ENCODE data around the gene CDKN2C. TPM values are rescaled to one million over a fixed set of nuclear protein-coding genes. Genes with fewer than 3 reads are reported as not detected.

CDKN2C gene
- total RNA-seq, 4 donors from 2014 or later: 21.1 to 52.1 (median 38.8) TPM

DNA sequence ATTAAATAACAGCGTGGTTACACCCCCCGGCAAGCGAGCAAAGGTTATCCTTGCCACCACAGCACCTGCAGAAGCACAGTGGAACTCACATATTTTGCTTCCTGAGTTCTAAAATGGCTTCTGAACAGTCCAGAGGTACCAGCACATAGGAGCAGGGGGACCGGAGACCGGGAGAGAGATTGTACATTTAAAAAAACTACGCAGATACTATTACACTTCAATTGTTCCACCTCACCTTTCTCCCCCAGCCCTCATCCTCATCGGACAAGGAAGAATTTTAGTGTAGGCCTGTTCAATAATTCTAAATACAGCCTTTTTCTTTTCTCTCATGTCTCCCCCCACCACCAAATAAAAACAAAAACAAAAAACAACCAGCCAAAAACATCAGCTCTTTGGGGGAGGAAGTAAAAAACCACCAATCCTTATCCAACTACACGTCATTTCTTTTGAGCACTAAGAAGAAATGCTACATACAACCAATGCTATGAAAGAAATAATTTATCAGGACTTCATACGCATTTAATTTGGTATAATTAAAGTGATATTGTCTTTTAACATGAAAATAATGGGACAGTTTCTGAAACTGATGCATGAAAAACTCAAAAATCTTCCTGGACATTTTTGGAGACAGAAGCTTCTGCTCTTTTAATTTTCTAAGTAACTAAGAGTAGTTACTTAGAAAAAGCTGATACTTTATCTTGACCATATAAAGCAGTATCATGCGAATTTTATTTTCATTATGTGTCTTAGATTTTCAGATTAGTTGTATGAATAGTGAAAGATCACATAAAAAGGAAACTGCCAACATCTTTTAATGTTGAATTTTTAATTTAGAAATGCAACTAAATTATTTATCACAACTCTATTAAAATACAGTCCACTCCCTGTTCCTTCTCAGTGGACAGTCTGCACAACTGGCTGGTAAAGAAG, 9.1 kb downstream of the CDKN2C start:
- WGBS, 2 donors (ENCODE audit: low coverage in 1 of 2): 16 to 22% methylated on average over 7 to 10 of the region's 10 CpGs

DNA sequence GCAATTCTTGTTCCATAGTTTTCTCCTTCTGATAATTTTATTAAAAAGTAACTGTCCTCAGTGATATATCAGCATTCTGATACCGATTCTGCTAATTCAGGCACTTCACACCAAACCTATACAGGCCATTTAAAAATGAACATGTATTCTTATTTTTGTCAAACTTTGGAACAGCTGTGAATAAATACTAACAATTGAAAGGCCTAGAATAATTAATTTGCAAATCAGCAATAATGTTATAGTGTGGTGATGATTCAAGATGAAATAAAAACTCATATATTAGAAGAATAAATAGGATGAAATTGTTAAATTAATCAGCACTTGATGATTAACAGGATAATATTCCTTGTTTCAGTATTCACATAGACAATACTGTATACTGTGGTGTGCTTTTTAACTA, 9.9 kb downstream of the CDKN2C start:
- Histone ChIP-seq H3K4me1 (peaks cover 0 to 53% (median 0%) of the 10 kb centered on the region in 3 donors), H3K4me3 (peak overlapping the region; percentile 70 to 89), H3K27ac (peak overlapping the region; percentile 98 to 99 (median 98)), H3K27me3 (no peaks in the 10 kb centered on the region), H3K36me3 (no peaks in the 10 kb centered on the region), H3K9me3 (no peaks in the 10 kb centered on the region)
- WGBS, 2 donors (ENCODE audit: low coverage in 1 of 2): 46 to 67% methylated on average over 1 of the region's 1 CpG
- TF ChIP-seq, protein P1, sequence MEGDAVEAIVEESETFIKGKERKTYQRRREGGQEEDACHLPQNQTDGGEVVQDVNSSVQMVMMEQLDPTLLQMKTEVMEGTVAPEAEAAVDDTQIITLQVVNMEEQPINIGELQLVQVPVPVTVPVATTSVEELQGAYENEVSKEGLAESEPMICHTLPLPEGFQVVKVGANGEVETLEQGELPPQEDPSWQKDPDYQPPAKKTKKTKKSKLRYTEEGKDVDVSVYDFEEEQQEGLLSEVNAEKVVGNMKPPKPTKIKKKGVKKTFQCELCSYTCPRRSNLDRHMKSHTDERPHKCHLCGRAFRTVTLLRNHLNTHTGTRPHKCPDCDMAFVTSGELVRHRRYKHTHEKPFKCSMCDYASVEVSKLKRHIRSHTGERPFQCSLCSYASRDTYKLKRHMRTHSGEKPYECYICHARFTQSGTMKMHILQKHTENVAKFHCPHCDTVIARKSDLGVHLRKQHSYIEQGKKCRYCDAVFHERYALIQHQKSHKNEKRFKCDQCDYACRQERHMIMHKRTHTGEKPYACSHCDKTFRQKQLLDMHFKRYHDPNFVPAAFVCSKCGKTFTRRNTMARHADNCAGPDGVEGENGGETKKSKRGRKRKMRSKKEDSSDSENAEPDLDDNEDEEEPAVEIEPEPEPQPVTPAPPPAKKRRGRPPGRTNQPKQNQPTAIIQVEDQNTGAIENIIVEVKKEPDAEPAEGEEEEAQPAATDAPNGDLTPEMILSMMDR (IDR thresholded peaks at IDR 0.05): no peak
- TF ChIP-seq EP300 (IDR thresholded peaks at IDR 0.05): no peak
- TF ChIP-seq POLR2AphosphoS5 (IDR thresholded peaks at IDR 0.05): no peak
- no peak for TF ChIP-seq POLR2A (IDR thresholded peaks at IDR 0.05)
- ATAC-seq: no peak

More for the DNA sequence above, 9.1 kb downstream of the CDKN2C start:
- Histone ChIP-seq H3K27ac (peak overlapping the region; percentile 98 to 99 (median 98)), H3K36me3 (no peaks in the 10 kb centered on the region), H3K4me3 (peak overlapping the region; percentile 70 to 89), H3K4me1 (peaks cover 0 to 56% (median 0%) of the 10 kb centered on the region in 3 donors), H3K9me3 (no peaks in the 10 kb centered on the region), H3K27me3 (no peaks in the 10 kb centered on the region)
- no peak for ATAC-seq
- TF ChIP-seq EP300 (IDR thresholded peaks at IDR 0.05) (no peak), POLR2A (IDR thresholded peaks at IDR 0.05) (peak in 1 of 2 donors; percentile 6), POLR2AphosphoS5 (IDR thresholded peaks at IDR 0.05) (no peak)
- TF ChIP-seq, protein P1 (IDR thresholded peaks at IDR 0.05): no peak

GRCh38 chr1:50980505-50980904, 10.5 kb downstream of the CDKN2C start:
- H3K27me3 ChIP-seq: no peaks in the 10 kb centered on the region
- no peaks in the 10 kb centered on the region for H3K36me3 ChIP-seq
- H3K27ac ChIP-seq: peak overlapping the region; percentile 98 to 99 (median 98)
- no peak for ATAC-seq
- TF ChIP-seq POLR2A (IDR thresholded peaks at IDR 0.05): no peak
- TF ChIP-seq, protein P1 (IDR thresholded peaks at IDR 0.05): no peak
- no peak for TF ChIP-seq EP300 (IDR thresholded peaks at IDR 0.05)
- TF ChIP-seq POLR2AphosphoS5 (IDR thresholded peaks at IDR 0.05): no peak
- no peaks in the 10 kb centered on the region for H3K9me3 ChIP-seq
- peaks cover 0 to 51% (median 0%) of the 10 kb centered on the region in 3 donors for H3K4me1 ChIP-seq
- H3K4me3 ChIP-seq: no peak overlapping the region

DNA sequence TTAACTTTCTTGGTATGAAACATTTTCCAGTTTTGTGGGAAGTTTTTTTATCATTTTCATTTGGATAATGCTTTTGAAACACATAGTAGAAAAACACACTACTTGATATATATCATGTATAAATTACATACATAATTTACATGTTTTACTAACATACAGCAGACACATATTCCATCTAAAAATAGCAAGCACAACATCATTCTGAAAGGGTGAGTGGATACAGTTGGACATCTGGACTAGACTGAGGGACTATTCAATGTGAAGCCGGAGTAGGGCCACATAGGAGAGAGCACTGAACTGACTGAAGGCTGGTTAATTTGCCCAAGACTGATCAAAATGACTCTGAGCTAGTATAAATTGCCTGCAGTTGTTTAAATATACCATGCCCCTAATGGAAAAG, 11.7 kb downstream of the CDKN2C start:
- Histone ChIP-seq H3K4me3 (peak overlapping the region in 1 of 2 donors; percentile 21), H3K36me3 (no peaks in the 10 kb centered on the region), H3K27me3 (no peaks in the 10 kb centered on the region), H3K27ac (peak overlapping the region; percentile 63 to 99 (median 98)), H3K9me3 (no peaks in the 10 kb centered on the region), H3K4me1 (peaks cover 0 to 40% (median 0%) of the 10 kb centered on the region in 3 donors)
- no peak for TF ChIP-seq POLR2A (IDR thresholded peaks at IDR 0.05)
- TF ChIP-seq EP300 (IDR thresholded peaks at IDR 0.05): no peak
- TF ChIP-seq POLR2AphosphoS5 (IDR thresholded peaks at IDR 0.05): no peak
- TF ChIP-seq, protein P1 (IDR thresholded peaks at IDR 0.05): no peak
- 57 to 90% methylated on average over 1 of the region's 1 CpG for WGBS, 2 donors (ENCODE audit: low coverage in 1 of 2)
- ATAC-seq: no peak

All from gastroesophageal sphincter (tissue), 4 donors.